HG03064 (cell line): ENCODE results near the gene SMAP1.

ENCODE experiments used
- ATAC-seq: cut with Tn5 transposase; IDR thresholded peaks from one replicate; pipeline ENCODE4 v1.9.1; 2021; ENCODE audit warnings: low read depth; ENCODE audit not compliant: unreplicated experiment

SMAP1 gene

GRCh38 chr6:70838907-70839285 is 171.2 kb downstream of the SMAP1 start:
- no peak for ATAC-seq

DNA sequence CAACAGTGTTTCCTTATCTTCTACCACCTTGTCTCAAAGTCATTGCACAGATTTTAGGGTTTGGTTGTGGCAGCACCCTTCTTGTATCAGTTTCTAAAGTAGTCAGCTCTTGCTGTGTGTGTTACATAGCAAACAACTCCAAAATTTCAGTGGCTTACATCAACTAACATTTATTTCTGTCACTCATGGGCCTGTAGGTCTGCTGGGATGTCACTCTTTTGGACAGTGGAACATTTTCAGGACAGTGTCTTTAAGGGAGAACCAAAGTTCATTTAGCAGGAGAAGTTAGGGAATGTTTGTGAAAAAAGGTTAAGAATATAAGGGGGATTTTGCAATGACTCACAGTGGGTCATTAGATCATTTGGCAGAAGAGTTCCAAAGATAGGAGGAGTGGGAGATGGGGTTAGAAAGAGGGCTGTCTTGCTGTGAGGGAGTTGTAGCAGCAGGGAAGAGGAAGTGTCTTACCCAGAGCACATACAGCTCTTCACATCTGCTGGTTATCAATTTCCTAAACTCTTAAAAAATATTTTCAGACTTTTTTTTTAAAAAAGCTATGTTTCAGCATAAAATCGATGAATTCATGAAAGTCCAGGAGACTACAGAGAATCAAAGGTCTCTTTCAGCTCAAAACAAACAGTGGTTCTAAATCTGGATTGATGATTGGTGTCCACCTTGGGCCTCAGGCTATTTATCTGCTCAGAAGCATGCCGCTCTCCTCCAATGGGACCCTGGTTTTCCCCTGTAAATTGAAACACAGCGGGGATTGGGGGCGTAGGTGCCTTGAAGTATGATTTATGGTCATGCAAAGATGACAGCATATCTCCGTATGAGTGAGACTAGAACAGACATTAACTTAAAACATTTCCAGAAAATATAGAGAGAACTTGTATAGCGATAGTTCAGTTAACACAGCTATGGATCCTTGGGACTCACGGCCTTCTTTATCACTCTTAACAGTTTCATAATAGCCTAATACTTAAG is 171.9 kb downstream of the SMAP1 start:
- ATAC-seq: no peak

DNA sequence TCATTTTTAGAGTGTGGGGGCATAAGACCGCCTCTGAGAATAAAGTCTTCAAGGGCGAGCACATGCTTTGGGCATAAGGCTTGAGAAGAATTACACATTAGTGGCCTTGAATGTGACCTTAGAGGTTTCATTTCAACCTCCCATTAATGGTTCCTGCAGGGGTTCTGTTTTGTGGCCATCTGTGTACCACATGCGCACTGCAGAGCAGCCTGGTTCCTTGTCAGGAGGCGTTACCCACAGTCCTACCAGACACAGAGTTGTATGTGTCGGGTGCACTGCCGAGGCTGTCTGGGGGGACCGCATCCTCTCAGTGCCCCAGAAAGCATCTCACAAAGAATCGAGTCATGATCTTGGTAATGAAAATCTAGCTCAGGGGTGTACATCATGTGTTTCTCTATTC is 173.4 kb downstream of the SMAP1 start:
- ATAC-seq: no peak

DNA sequence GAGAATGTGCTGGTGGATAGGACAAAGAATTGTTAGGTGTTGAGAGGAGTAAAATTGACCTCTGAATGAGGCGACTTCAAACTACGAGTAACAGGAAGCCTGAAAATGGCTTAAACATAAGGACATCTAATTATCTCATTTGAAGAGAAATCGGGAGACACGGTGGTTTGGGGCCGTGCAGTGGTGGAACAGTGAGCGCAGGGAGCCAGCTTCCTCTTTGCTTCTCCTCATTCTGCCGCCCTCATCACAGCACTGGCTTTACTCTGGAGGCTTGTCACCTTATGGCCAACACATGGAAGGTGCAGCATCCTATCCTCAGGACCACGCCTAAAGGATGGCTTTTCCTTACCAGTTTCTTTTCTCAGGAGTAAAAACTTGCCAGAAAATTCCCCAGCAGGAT is 174.9 kb downstream of the SMAP1 start:
- no peak for ATAC-seq

- no peak for ATAC-seq
Measured at GRCh38 chr6:70843328-70843918, 175.7 kb downstream of the SMAP1 start.

DNA sequence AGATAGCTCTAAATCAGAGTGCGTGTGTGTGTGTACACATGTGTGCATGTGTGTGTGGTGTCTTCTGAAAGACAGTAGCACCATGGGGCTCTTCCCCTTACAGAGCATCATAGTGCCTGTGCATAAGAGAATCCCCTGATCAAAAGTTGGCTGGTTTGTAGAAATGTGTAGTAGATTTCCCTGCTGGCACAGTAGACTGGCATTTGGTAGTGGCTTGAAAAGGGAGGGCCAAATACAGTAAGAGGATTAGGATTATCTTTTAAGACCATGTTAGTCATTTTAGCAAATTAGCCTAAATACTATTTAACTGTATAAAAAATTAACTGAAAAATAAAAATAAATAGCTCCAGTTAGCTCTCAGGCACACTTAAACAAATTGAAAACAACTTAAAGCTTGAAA is 176.6 kb downstream of the SMAP1 start:
- no peak for ATAC-seq

GRCh38 chr6:70846207-70846835 is 178.6 kb downstream of the SMAP1 start:
- no peak for ATAC-seq

DNA sequence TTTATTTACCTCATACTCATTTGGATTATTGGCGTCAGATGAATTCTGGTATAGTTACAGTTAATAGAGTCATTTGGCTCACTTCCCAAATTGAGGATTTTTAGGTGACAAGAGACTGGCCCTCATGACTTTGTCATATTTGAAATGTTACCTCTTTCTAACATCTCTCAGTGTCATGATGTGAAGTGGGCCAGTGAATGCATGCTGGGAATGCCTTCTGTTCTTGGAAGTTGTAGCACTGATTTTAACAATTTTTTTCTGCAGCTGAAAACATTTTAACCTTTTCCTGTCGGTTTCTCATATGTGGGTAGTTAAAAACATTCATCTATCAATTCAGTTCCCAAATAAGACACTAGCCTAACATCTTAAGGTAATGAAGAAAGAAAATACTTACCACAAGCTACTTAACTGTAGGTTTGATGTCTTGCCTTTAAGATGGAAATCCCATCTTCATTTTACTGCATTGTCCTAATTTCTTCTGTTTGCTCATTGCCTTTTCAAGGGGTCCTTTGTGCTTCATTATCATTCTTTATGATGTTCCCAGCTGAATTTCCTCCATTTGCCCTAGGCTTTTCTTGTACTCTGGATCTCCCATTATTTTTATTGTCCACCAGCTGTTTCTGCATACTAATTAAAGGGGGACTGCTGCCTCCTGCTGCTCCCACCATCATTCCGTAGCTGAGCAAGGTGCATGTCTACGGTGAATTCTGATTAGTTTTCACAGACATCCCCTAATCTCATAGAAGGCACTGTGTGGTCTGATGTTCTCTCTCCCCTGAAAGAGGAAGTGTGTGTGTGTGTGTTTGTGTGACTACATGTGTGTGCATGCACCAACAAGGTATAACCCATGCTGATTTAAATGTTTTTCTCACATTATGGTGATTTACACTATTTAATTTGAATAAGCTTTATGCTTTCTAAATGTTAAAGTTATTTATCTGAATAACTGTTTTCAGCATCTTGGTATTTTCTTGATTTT is 179.7 kb downstream of the SMAP1 start:
- ATAC-seq: no peak

GRCh38 chr6:70849348-70850069 is 181.8 kb downstream of the SMAP1 start:
- no peak for ATAC-seq

DNA sequence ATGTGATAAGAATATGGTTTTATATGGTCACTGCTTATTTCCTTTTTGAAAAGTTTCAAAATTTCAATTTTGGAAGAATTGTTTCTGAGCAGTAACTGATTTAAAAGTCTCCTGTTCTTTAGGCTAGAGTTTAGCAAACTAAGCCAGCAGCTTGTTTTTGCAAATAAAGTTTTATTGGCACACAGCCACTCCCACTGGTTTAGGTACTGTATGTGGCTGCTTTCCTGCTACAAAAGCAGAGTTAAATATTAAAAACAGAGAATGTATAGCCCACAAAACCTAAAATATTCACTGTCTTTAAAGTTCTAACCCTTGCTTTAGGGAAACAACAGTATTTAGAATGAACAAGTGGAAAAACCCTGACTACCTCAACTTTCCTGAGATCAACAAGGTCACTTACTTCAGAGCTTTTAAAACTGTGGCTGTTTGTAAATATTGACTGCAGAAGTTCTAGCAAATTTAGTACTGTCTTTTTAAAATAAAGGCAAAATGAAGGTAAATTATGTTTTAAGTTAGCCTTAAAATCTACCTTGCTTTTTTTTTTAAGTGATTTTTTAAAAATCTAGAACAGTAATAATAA is 185.1 kb downstream of the SMAP1 start:
- no peak for ATAC-seq

GRCh38 chr6:70857387-70858077 is 189.8 kb downstream of the SMAP1 start:
- peak; percentile 99 for ATAC-seq

- no peak for ATAC-seq
Measured at GRCh38 chr6:70860045-70860444, 192.4 kb downstream of the SMAP1 start.

GRCh38 chr6:70860920-70861319 is 193.2 kb downstream of the SMAP1 start:
- no peak for ATAC-seq

- no peak for ATAC-seq
Measured at GRCh38 chr6:70863343-70863742, 195.7 kb downstream of the SMAP1 start.

DNA sequence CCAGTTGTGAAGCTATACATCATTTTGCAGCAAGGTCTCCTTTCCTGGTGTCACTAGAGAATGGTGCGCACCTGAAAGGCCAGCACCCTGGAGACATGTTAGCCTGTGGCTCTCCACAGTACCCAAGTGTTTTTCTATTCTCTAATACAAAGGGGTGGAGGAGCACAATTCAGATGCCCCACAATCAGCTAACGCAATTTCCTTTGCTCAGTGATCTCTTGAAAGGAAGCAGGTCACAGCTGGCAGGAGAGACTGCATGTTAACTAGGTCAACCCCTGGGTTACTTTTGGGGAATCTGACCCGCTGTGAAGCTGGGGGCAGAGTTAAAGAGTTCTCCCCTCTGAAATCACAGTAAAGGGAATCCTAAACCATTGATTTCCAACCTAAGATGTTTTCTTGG is 196.7 kb downstream of the SMAP1 start:
- ATAC-seq: no peak

DNA sequence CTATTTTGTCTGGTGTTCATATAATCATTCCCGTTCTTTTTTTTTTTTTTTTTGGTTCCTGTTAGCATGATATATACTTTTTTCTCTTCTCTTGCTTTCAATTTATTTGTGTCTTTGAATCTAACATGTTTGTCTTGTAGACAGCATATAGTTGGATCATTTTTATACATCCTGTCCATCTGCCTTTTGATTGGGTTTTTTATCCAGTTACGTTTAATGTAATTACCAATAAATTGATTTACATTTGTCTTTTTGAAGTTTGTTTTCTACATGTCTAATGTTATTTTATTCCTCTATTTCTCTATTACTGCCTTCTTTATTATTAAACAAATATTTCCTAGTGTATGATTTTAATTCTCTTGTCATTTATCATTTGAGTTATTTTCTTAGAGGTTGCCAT is 204.8 kb downstream of the SMAP1 start:
- no peak for ATAC-seq

DNA sequence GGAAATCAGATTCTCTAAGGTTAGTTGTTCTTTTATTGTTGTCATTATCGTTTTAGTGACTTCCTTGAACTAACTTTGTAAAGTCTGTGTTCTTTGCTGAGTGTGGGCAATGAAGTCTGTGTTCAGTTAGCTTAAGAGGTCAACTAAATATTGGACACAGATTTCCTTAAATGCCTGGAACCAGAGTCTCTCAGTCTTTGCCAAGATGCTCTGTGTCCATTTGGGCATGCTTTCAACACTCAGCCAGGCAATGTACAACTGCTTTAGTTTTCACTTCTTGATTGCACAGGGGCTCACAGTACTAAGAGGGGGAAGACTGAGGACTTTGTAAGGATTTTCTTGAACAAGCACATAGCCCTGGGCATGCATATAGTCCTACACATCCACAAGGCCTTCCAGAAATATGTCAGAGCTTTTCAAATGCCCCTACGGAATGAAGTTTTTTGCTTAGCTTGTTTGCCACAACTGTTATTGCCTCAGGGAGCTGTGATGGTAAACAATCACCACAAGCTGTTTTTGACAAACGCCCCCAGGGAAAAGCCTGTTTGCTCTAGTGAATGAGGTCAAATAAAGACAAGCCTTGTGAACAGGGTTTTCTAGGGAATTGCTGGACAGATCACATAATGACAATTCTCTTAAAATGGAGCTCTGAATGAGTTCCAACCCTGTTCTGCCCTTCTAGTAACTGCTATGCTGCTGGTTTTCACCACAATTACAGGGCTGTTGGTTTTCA is 206.7 kb downstream of the SMAP1 start:
- no peak for ATAC-seq

DNA sequence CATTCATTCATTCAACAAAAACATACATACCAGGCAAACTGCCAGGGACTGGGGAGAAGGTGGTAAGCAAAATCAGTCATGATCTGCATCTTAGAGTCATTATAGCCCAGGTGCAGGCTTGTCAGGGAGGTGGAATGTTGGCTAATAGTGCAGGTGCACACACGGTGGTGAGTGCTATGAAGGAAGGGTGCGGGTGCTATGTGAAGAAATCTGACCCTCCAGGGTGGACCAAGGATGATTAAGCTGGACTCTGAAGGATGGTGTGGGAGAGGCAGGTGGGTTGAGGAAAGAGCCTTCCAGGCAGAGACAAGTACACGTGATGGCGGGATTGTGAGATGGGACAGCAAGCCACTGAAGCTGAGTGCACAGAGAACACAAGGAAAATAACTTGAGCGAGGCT is 211.8 kb downstream of the SMAP1 start:
- no peak for ATAC-seq
